ENCODE measurements around the gene SLC2A11. TPM values are rescaled to one million over a fixed set of nuclear protein-coding genes. Genes with fewer than 3 reads are reported as not detected.

SLC2A11 gene
- polyA plus RNA-seq, 1 donor from 2014 or later, result 45.7 TPM

- H3K9me3 ChIP-seq (ENCODE audit: low read length), result no peaks in the 10 kb centered on the region
- H3F3A ChIP-seq (ENCODE audit: insufficient read depth, low read length, poor library complexity, severe bottlenecking), result no peaks in the 10 kb centered on the region
- H4K20me1 ChIP-seq (ENCODE audit: insufficient read depth), result no peaks in the 10 kb centered on the region
- no peaks in the 10 kb centered on the region for H3K27me3 ChIP-seq (ENCODE audit: insufficient read depth, low read depth, low read length)
- no peak overlapping the region for H2AFZ ChIP-seq (ENCODE audit: low read depth, low read length)
- no peak overlapping the region for H3K4me2 ChIP-seq (ENCODE audit: low read length)
- H3K27ac ChIP-seq (ENCODE audit: low read length), result no peak overlapping the region
- no peaks in the 10 kb centered on the region for H3K79me2 ChIP-seq (replicated peaks; ENCODE audit: insufficient read depth, low read length)
- no peaks in the 10 kb centered on the region for H3K36me3 ChIP-seq (ENCODE audit: insufficient read depth, low read length)
- H3K4me3 ChIP-seq (ENCODE audit: low read length), result no peak overlapping the region
- no peak overlapping the region for H3K9ac ChIP-seq (ENCODE audit: low read length)
- no peak for TF ChIP-seq POLR2AphosphoS5 (IDR thresholded peaks at IDR 0.05)
- TF ChIP-seq EZH2 (IDR thresholded peaks at IDR 0.05; ENCODE audit: borderline replicate concordance, insufficient read depth, low read length, poor library complexity, severe bottlenecking), result no peak
- no peak for TF ChIP-seq REST (IDR thresholded peaks at IDR 0.05; ENCODE audit: borderline replicate concordance)
- TF ChIP-seq MXI1 (conservative IDR thresholded peaks at IDR 0.05; ENCODE audit: poor library complexity, severe bottlenecking), result no peak
- no peak for TF ChIP-seq TAF1 (IDR thresholded peaks at IDR 0.05; ENCODE audit: low read depth)
- TF ChIP-seq SMC3 (conservative IDR thresholded peaks at IDR 0.05; ENCODE audit: poor library complexity), result no peak
- TF ChIP-seq EP300 (conservative IDR thresholded peaks at IDR 0.05; ENCODE audit: poor library complexity, severe bottlenecking), result no peak
- TF ChIP-seq CTCF (IDR thresholded peaks at IDR 0.05; ENCODE audit: poor library complexity, severe bottlenecking), result no peak
- TF ChIP-seq RAD21 (conservative IDR thresholded peaks at IDR 0.05), result no peak
- no peaks in the 10 kb centered on the region for H3K9me2 ChIP-seq (ENCODE audit: insufficient read depth, low read length)
Measured at GRCh38 chr22:23836692-23837495, 20.8 kb upstream of the SLC2A11 start.

GRCh38 chr22:23837496-23837859 lies 20.2 kb upstream of the SLC2A11 start:
- Histone ChIP-seq H3K79me2 (replicated peaks; ENCODE audit: insufficient read depth, low read length) (no peaks in the 10 kb centered on the region), H3K4me2 (ENCODE audit: low read length) (no peak overlapping the region), H4K20me1 (ENCODE audit: insufficient read depth) (no peaks in the 10 kb centered on the region), H3K9me2 (ENCODE audit: insufficient read depth, low read length) (no peaks in the 10 kb centered on the region), H3K27ac (ENCODE audit: low read length) (no peak overlapping the region), H3F3A (ENCODE audit: insufficient read depth, low read length, poor library complexity, severe bottlenecking) (no peaks in the 10 kb centered on the region), H3K4me3 (ENCODE audit: low read length) (no peak overlapping the region), H3K36me3 (ENCODE audit: insufficient read depth, low read length) (no peaks in the 10 kb centered on the region), H3K9me3 (ENCODE audit: low read length) (no peaks in the 10 kb centered on the region), H2AFZ (ENCODE audit: low read depth, low read length) (no peak overlapping the region), H3K27me3 (ENCODE audit: insufficient read depth, low read depth, low read length) (no peaks in the 10 kb centered on the region), H3K9ac (ENCODE audit: low read length) (no peak overlapping the region)
- no peak for TF ChIP-seq EP300 (conservative IDR thresholded peaks at IDR 0.05; ENCODE audit: poor library complexity, severe bottlenecking)
- no peak for TF ChIP-seq MXI1 (conservative IDR thresholded peaks at IDR 0.05; ENCODE audit: poor library complexity, severe bottlenecking)
- TF ChIP-seq REST (IDR thresholded peaks at IDR 0.05; ENCODE audit: borderline replicate concordance), result no peak
- no peak for TF ChIP-seq SMC3 (conservative IDR thresholded peaks at IDR 0.05; ENCODE audit: poor library complexity)
- no peak for TF ChIP-seq RAD21 (conservative IDR thresholded peaks at IDR 0.05)
- no peak for TF ChIP-seq EZH2 (IDR thresholded peaks at IDR 0.05; ENCODE audit: borderline replicate concordance, insufficient read depth, low read length, poor library complexity, severe bottlenecking)
- TF ChIP-seq CTCF (IDR thresholded peaks at IDR 0.05; ENCODE audit: poor library complexity, severe bottlenecking), result no peak
- TF ChIP-seq TAF1 (IDR thresholded peaks at IDR 0.05; ENCODE audit: low read depth), result no peak
- TF ChIP-seq POLR2AphosphoS5 (IDR thresholded peaks at IDR 0.05), result no peak
